Heart left ventricle (tissue), 16 donors: ENCODE data around the gene APLN. TPM values are rescaled to one million over a fixed set of nuclear protein-coding genes. Genes with fewer than 3 reads are reported as not detected.

Experiments
- ATAC-seq, 4 donors: fragments of 200-7000 bp; cut with Tn5 transposase; one replicate each; pipeline ENCODE4 v1.9.1; 2020 to 2022; ENCODE audit warnings: moderate library complexity in 4 of 4, mild to moderate bottlenecking in 3 of 4, moderate number of reproducible peaks in 1 of 4
- DNase-seq, 5 donors: peaks; one replicate each; pipeline ENCODE4 v3.0.0-alpha.2; 2020
- H3K27ac ChIP-seq, 12 donors: fragments of 200-600 bp; sonication (generic) in 4 of 12; one replicate each; pipeline versions ENCODE4 v1.5.0 to v1.8.0; 2016 to 2022; ENCODE audit warnings: mild to moderate bottlenecking in 2 of 12
- H3K27me3 ChIP-seq, 9 donors: fragments of 200-600 bp; sonication (generic) in 2 of 9; one replicate each; pipeline versions ENCODE4 v1.5.1 to v1.8.0; 2016 to 2022; ENCODE audit warnings: mild to moderate bottlenecking in 3 of 9
- H3K36me3 ChIP-seq, 9 donors: fragments of 200-600 bp; sonication (generic) in 2 of 9; one replicate each; pipeline versions ENCODE4 v1.5.0 to v1.8.0; 2018 to 2022; ENCODE audit warnings: mild to moderate bottlenecking in 2 of 9
- H3K4me1 ChIP-seq, 12 donors: fragments of 200-600 bp; sonication (generic) in 4 of 12; one replicate each; pipeline versions ENCODE4 v1.5.0 to v1.8.0; 2016 to 2022; ENCODE audit warnings: mild to moderate bottlenecking in 3 of 12
- H3K4me3 ChIP-seq, 12 donors: fragments of 200-600 bp; sonication (generic) in 4 of 12; one replicate each; pipeline versions ENCODE4 v1.5.0 to v1.8.0; 2017 to 2022; ENCODE audit warnings: mild to moderate bottlenecking in 9 of 12, moderate library complexity in 4 of 12
- H3K9me3 ChIP-seq, 12 donors: fragments of 200-600 bp; sonication (generic) in 4 of 12; one replicate each; pipeline versions ENCODE4 v1.5.0 to v1.8.0; 2016 to 2022; ENCODE audit warnings: mild to moderate bottlenecking in 1 of 12
- POLR2A ChIP-seq, 2 donors: fragments of 450-650 bp; IDR thresholded peaks; one replicate each; pipeline ENCODE4 v1.6.1; 2017; ENCODE audit warnings: antibody characterized with exemption in 2 of 2, mild to moderate bottlenecking in 2 of 2, moderate library complexity in 2 of 2
- WGBS, 4 donors: extraction: QIAGEN DNeasy Blood & Tissue Kit in 2 of 4; methylation state at CpG; one replicate each; pipeline versions ENCODE4 v1.1.5 to v1.1.7; 2013 to 2018; 5-methylcytosine and 5-hydroxymethylcytosine counted together
- intact Hi-C, 10 donors: fragments of 100-400 bp; cut with DNase I; formaldehyde crosslinking; loops; one replicate each; pipeline versions ENCODE4 v1.11.1 to v1.14.2; 2022
- polyA plus RNA-seq, 2 donors: library from polyadenylated mRNA; stranded (reverse); fragments of 200-250 nt; gene quantifications; one replicate each; pipeline ENCODE4 v1.2.3, GENCODE V29; 2013
- total RNA-seq, 9 donors: library from RNA; depleted of rRNA in 2 of 9; stranded (reverse); fragments of >200 nt in 2 of 9; fragmentation: NEBNext Ultra II Directional in 3 of 9; extraction: Animal tissue kit (Norgen Biotek cat#: 25700) in 3 of 9; gene quantifications; one replicate each; pipeline versions ENCODE4 v1.1.0 to v1.2.4, GENCODE V29; 2016 to 2023
- TF ChIP-seq, protein P1 (sequence below), 12 donors: fragments of 200-600 bp; sonication (generic) in 4 of 12; IDR thresholded peaks; one replicate each; pipeline versions ENCODE4 v1.5.0 to v1.8.0; 2018 to 2022; ENCODE audit warnings: antibody characterized with exemption in 12 of 12, mild to moderate bottlenecking in 5 of 12
- donor health status: ischemic (EF 13 %, LVEDD 7.1; RV severe dilation, severe dysfunction).
- donor health status: healthy with polysubstance abuse.
- donor health status: DM: no; HTN: yes; CAD: no.
- donor health status: DM: no; HTN: no; CAD: no.
- donor health status: ischemic (EF 25% LVEDD 6.9; RV normal size, moderate dysfunction).
- donor health status: ischemic (EF 25% LVEDD 5.7; RV mildly dilated, moderate dysfunction).
- donor health status: healthy.
- donor health status: DM: yes; HTN: yes; CAD: no.
- donor health status: ischemic (EF 35%, LVEDD 5.7; RV mildly dilated, moderate dysfunction).
- donor health status: nonischemic (EF 11% LVEDD 7.7; RV severe dilation, severe dysfunction).
- donor health status: DM: yes; HTN: yes; CAD: no.
- donor health status: PGD.
- donor health status: ischemic (EF 29% LVEDD 5.4; RV normal size, mild dysfunction).
- donor health status: nonischemic (EF 23%, LVEDD 6.1; RV moderate dilation, normal function).

Gene APLN
- total and polyA plus RNA-seq, 11 donors: 3.6 to 19.9 (median 10.4) TPM

DNA sequence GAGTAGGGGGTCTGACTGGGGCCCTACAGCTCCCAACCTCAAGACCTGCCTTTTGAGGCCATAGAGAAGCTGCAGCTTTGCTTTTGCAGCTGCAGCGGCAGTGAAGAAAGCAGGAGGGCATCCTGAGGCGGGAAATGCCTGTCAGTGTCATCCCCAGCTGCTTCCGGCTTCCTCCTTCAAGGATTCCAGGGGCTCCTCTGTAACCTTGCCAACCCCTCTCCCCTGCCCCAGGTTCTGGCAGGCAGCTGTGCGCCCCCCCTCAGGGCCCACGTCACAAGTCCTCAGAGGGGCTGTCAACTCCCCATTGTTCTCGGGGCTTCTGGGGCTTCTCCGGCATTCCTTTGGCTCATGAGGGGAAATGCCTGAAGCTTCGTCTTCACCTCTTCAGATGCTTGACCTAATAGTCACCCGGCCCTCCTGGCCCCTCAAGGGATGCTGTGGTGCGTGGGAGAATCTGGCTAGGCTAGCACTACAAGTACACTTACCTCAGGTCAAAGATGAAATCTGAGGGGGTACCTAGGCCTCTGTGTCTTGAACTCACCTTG is 31.9 kb downstream of the APLN start:
- TF ChIP-seq, protein P1, sequence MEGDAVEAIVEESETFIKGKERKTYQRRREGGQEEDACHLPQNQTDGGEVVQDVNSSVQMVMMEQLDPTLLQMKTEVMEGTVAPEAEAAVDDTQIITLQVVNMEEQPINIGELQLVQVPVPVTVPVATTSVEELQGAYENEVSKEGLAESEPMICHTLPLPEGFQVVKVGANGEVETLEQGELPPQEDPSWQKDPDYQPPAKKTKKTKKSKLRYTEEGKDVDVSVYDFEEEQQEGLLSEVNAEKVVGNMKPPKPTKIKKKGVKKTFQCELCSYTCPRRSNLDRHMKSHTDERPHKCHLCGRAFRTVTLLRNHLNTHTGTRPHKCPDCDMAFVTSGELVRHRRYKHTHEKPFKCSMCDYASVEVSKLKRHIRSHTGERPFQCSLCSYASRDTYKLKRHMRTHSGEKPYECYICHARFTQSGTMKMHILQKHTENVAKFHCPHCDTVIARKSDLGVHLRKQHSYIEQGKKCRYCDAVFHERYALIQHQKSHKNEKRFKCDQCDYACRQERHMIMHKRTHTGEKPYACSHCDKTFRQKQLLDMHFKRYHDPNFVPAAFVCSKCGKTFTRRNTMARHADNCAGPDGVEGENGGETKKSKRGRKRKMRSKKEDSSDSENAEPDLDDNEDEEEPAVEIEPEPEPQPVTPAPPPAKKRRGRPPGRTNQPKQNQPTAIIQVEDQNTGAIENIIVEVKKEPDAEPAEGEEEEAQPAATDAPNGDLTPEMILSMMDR (IDR thresholded peaks at IDR 0.05): no peak
- no peak for TF ChIP-seq POLR2A (IDR thresholded peaks at IDR 0.05)
- H3K4me3 ChIP-seq: no peak overlapping the region
- DNase-seq (peak in 1 of 5 donors; percentile 18), ATAC-seq (peak in 1 of 4 donors; percentile 45)
- H3K9me3 ChIP-seq: no peaks in the 10 kb centered on the region
- intact Hi-C loops: no loop called here
- H3K27me3 ChIP-seq: peaks cover 0 to 13% (median 0%) of the 10 kb centered on the region in 9 donors
- H3K4me1 ChIP-seq: no peaks in the 10 kb centered on the region
- no peaks in the 10 kb centered on the region for H3K36me3 ChIP-seq
- 59 to 71% (median 64%) methylated on average over 6 to 10 of the region's 10 CpGs for WGBS, 4 donors
- no peak overlapping the region for H3K27ac ChIP-seq

DNA sequence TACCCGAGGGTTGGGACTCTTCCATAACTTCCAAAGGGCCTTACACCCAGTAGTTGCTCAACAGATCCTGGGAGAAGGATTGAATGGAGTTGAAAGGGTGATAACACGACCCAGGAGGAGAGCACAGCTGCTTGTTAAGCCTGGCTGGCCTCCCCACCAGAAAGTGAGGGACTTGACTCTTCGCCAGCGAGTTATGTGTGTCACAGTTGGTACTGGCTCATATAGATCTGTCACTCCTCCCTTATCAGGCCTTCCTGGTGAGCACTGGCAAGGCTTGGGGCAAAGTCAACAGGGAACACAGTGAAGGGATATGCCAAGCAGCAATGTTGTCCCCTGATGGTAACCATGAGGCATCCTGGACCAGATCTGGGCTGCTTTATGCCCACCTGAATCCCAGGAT is 35.8 kb downstream of the APLN start:
- H3K4me1 ChIP-seq: peaks cover 0 to 5% (median 0%) of the 10 kb centered on the region in 12 donors
- peaks cover 0 to 13% (median 0%) of the 10 kb centered on the region in 9 donors for H3K27me3 ChIP-seq
- no peaks in the 10 kb centered on the region for H3K9me3 ChIP-seq
- peak in 3 of 5 donors; percentile 30 to 51 (median 45) for DNase-seq
- no peak overlapping the region for H3K27ac ChIP-seq
- TF ChIP-seq, protein P1 (IDR thresholded peaks at IDR 0.05): no peak
- TF ChIP-seq POLR2A (IDR thresholded peaks at IDR 0.05): no peak
- no peaks in the 10 kb centered on the region for H3K36me3 ChIP-seq
- H3K4me3 ChIP-seq: no peak overlapping the region
- ATAC-seq: peak; percentile 71 to 86 (median 76)
- intact Hi-C loops: no loop called here
- 44 to 77% (median 69%) methylated on average over 4 of the region's 4 CpGs for WGBS, 4 donors

DNA sequence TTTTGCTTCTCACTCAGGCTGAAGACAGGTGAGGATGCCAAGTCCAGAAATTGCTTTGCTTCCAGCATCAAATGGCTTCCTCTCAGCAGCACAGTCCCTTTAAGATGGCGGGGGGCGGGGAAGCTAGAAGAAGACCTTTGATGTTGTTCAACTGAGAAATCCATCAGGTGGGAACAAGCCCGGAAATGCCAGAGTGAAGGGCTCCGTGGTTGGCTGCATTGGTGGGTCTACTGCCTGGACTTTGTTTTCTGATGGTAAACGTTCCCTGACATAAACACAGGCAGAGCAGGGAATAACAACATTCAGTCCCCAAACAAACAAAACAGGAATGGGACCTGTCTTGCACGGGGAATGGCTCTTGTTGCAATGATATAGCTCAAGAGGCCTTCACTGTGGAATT is 37.3 kb downstream of the APLN start:
- TF ChIP-seq POLR2A (IDR thresholded peaks at IDR 0.05): no peak
- no peak for ATAC-seq
- Histone ChIP-seq H3K4me3 (no peak overlapping the region), H3K27me3 (peaks cover 0 to 4% (median 0%) of the 10 kb centered on the region in 9 donors), H3K36me3 (no peaks in the 10 kb centered on the region), H3K9me3 (no peaks in the 10 kb centered on the region), H3K27ac (no peak overlapping the region), H3K4me1 (peaks cover 0 to 5% (median 0%) of the 10 kb centered on the region in 12 donors)
- WGBS, 4 donors: 49 to 74% (median 69%) methylated on average over 6 of the region's 6 CpGs
- no peak for DNase-seq
- intact Hi-C loops: no loop called here

DNA sequence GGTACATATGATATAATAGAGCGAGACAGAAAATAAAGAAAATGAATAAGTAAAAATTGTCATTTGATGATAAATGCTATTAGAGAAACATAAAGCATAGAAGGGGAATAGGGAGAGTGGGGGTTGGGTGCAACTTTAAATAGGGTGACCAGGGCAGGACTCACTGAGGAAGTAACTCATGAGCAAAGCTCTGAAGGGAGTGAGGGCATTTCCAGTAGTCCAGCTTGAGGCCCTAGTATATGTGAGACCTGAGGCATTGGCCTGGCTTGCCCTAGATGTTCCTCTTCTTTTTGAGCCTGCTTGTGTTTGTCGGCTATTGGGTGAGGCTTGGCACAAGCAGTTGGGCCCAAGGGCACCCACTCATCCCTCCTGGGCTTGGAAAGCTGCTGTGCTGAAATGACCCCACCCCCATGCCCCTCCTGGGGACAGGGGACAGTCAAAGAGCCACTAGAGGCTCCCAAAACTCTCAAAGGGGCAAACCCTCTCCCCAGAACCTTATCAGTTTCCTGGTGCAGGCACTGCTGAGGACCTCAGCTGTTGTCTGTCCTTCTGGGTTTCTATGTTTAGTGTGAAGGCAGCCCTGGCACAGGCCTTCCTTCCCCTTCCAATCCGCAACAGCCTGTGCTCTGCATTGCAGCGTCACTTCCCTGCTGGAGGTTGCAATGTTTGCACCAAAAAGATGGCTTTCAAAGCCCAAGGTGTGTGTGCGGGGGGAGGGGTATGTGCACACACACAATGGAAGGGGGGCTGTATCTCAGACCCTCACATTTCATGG is 40.1 kb downstream of the APLN start:
- TF ChIP-seq, protein P1 (IDR thresholded peaks at IDR 0.05): no peak
- no peaks in the 10 kb centered on the region for H3K36me3 ChIP-seq
- H3K27ac ChIP-seq: no peak overlapping the region
- intact Hi-C loops: no loop called here
- peaks cover 0 to 5% (median 0%) of the 10 kb centered on the region in 12 donors for H3K4me1 ChIP-seq
- WGBS, 4 donors: 68 to 86% (median 79%) methylated on average over 5 of the region's 5 CpGs
- H3K4me3 ChIP-seq: no peak overlapping the region
- no peak for DNase-seq
- ATAC-seq: peak in 1 of 4 donors; percentile 25
- no peaks in the 10 kb centered on the region for H3K9me3 ChIP-seq
- H3K27me3 ChIP-seq: peaks cover 0 to 3% (median 0%) of the 10 kb centered on the region in 9 donors
